ENCODE data around the gene DENND11. TPM values are rescaled to one million over a fixed set of nuclear protein-coding genes. Genes with fewer than 3 reads are reported as not detected.

Gene DENND11
- polyA plus RNA-seq, 1 of the 3 experiments (the other 2 are of a cell fraction) = 5.5 TPM

DNA sequence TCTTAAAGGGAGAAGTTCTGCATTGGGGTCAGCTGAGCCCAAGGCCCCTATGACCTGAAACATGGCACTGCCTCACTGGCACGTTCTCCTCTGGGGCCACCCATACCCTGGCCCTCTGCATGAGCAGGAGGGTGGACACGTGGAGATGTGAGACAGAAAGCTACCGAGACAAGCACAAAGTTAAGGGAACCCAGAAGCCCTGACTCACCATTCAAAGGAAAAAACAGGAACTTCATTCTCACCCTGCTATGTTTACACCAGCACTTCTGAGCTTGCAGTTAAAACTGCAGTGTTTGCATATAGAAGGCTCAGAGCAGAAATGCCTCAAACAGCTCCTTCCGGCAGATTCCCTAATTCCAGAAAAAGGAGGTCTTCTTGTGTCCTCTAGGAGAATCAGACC, 41.7 kb downstream of the DENND11 start:
- H3F3A ChIP-seq (replicated peaks; ENCODE audit: insufficient read depth) = peaks cover 3% of the 10 kb centered on the region
- POLR2A ChIA-PET = interaction anchor here (0.6 kb wide), 2 partner anchors 10 to 122 kb away, joined by 3 to 5 read pairs; no protein-coding TSS in a partner anchor
- 95% methylated on average over 4 of the region's 4 CpGs for WGBS (ENCODE audit: low lambda C conversion rate)

DNA sequence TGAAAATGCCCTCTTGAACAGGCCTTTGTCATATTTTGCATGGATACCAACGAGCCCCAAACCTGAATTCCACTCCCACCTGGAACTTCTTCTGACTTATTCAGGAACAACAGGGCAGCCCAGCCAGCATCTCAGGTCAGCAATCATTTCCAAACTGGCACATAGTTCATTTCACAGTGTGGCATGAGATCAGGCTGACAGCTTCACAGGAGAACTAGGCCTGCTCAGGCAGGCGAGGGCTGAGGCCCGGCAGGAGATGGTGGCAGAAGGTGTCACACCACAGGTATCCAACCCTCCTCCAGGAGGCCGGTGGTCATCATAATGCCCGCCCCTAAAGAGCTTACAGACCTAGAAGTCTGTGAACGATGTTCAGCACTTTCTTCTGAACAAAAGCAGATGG, 42.5 kb downstream of the DENND11 start:
- H4K20me1 ChIP-seq (ENCODE audit: insufficient read depth) = no peaks in the 10 kb centered on the region
- H3K4me2 ChIP-seq = no peak overlapping the region
- H3K9me2 ChIP-seq = no peaks in the 10 kb centered on the region
- H3K9me3 ChIP-seq = no peaks in the 10 kb centered on the region
- no peak for DNase-seq
- no peak overlapping the region for H3K9ac ChIP-seq
- no peaks in the 10 kb centered on the region for H3K27me3 ChIP-seq (ENCODE audit: insufficient read depth)
- H2AFZ ChIP-seq (ENCODE audit: low read depth) = no peak overlapping the region
- H3F3A ChIP-seq (replicated peaks; ENCODE audit: insufficient read depth) = peaks cover 3% of the 10 kb centered on the region
- ChIA-PET POLR2A (interaction anchor here (1.6 kb wide), 1 partner anchor 79 kb away, joined by 4 read pairs; the partner anchor contains the start of gene SSBP1), CTCF (interaction anchor here (1.3 to 1.8 kb wide), 2 partner anchors 78 to 126 kb away, joined by 4 to 9 read pairs; no protein-coding TSS in a partner anchor)
- H3K79me2 ChIP-seq (ENCODE audit: insufficient read depth) = no peaks in the 10 kb centered on the region
- peaks cover 42 to 89% of the 10 kb centered on the region in 2 experiments for H3K36me3 ChIP-seq (replicated peaks in 1 of 2; ENCODE audit: control insufficient read depth in 1 of 2, insufficient read depth in 2 of 2, low read length in 1 of 2)
- peaks cover 0 to 2% of the 10 kb centered on the region in 2 experiments; a peak in 1 of 4 replicates for H3K4me1 ChIP-seq (ENCODE audit: control insufficient read depth in 1 of 2, insufficient read depth in 2 of 2, low read depth in 1 of 2, low read length in 1 of 2)
- no peak overlapping the region for H3K4me3 ChIP-seq (ENCODE audit: low read depth in 2 of 2, low read length in 1 of 2)
- WGBS (ENCODE audit: low lambda C conversion rate) = 96% methylated on average over 6 of the region's 6 CpGs
- H3K27ac ChIP-seq (ENCODE audit: low read depth in 2 of 2, low read length in 1 of 2) = no peak overlapping the region
- TF ChIP-seq MXI1 (IDR thresholded peaks at IDR 0.05; ENCODE audit: low read depth, low read length) = no peak
- no peak for TF ChIP-seq FOXJ3 (CRISPR knock-in tag; IDR thresholded peaks at IDR 0.05)
- TF ChIP-seq NRF1 (IDR thresholded peaks at IDR 0.05; ENCODE audit: low read depth, low read length) = no peak
- TF ChIP-seq, protein P1, sequence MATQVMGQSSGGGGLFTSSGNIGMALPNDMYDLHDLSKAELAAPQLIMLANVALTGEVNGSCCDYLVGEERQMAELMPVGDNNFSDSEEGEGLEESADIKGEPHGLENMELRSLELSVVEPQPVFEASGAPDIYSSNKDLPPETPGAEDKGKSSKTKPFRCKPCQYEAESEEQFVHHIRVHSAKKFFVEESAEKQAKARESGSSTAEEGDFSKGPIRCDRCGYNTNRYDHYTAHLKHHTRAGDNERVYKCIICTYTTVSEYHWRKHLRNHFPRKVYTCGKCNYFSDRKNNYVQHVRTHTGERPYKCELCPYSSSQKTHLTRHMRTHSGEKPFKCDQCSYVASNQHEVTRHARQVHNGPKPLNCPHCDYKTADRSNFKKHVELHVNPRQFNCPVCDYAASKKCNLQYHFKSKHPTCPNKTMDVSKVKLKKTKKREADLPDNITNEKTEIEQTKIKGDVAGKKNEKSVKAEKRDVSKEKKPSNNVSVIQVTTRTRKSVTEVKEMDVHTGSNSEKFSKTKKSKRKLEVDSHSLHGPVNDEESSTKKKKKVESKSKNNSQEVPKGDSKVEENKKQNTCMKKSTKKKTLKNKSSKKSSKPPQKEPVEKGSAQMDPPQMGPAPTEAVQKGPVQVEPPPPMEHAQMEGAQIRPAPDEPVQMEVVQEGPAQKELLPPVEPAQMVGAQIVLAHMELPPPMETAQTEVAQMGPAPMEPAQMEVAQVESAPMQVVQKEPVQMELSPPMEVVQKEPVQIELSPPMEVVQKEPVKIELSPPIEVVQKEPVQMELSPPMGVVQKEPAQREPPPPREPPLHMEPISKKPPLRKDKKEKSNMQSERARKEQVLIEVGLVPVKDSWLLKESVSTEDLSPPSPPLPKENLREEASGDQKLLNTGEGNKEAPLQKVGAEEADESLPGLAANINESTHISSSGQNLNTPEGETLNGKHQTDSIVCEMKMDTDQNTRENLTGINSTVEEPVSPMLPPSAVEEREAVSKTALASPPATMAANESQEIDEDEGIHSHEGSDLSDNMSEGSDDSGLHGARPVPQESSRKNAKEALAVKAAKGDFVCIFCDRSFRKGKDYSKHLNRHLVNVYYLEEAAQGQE (IDR thresholded peaks at IDR 0.05; ENCODE audit: low read depth, low read length) = no peak
- TF ChIP-seq RFX5 (IDR thresholded peaks at IDR 0.05; ENCODE audit: low read length) = no peak
- no peak for TF ChIP-seq NFIC (IDR thresholded peaks at IDR 0.05; ENCODE audit: borderline replicate concordance)
- TF ChIP-seq YY1 (IDR thresholded peaks at IDR 0.05; ENCODE audit: low read depth) = no peak
- TF ChIP-seq, protein P2, sequence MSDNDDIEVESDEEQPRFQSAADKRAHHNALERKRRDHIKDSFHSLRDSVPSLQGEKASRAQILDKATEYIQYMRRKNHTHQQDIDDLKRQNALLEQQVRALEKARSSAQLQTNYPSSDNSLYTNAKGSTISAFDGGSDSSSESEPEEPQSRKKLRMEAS (IDR thresholded peaks at IDR 0.05; ENCODE audit: low read depth) = no peak
- TF ChIP-seq RXRA (IDR thresholded peaks at IDR 0.05; ENCODE audit: borderline replicate concordance, low read depth) = no peak
- no peak for TF ChIP-seq SMC3 (IDR thresholded peaks at IDR 0.05; ENCODE audit: low read depth, low read length)
- TF ChIP-seq TEAD4 (IDR thresholded peaks at IDR 0.05; ENCODE audit: borderline replicate concordance, insufficient read depth) = no peak

More for the DNA sequence above, 41.7 kb downstream of the DENND11 start:
- H2AFZ ChIP-seq (ENCODE audit: low read depth) = no peak overlapping the region
- H3K9ac ChIP-seq = no peak overlapping the region
- H3K27ac ChIP-seq (ENCODE audit: low read depth in 2 of 2, low read length in 1 of 2) = no peak overlapping the region
- no peaks in the 10 kb centered on the region for H3K4me1 ChIP-seq (ENCODE audit: control insufficient read depth in 1 of 2, insufficient read depth in 2 of 2, low read depth in 1 of 2, low read length in 1 of 2)
- no peak for DNase-seq
- no peaks in the 10 kb centered on the region for H3K79me2 ChIP-seq (ENCODE audit: insufficient read depth)
- H3K9me3 ChIP-seq = no peaks in the 10 kb centered on the region
- no peak overlapping the region for H3K4me3 ChIP-seq (ENCODE audit: low read depth in 2 of 2, low read length in 1 of 2)
- peaks cover 42 to 95% of the 10 kb centered on the region in 2 experiments for H3K36me3 ChIP-seq (replicated peaks in 1 of 2; ENCODE audit: control insufficient read depth in 1 of 2, insufficient read depth in 2 of 2, low read length in 1 of 2)
- no peaks in the 10 kb centered on the region for H4K20me1 ChIP-seq (ENCODE audit: insufficient read depth)
- TF ChIP-seq FOSL2 (IDR thresholded peaks at IDR 0.05; ENCODE audit: borderline replicate concordance, low read depth) (no peak), MXI1 (IDR thresholded peaks at IDR 0.05; ENCODE audit: low read depth, low read length) (no peak), EZH2phosphoT487 (IDR thresholded peaks at IDR 0.05; ENCODE audit: borderline replicate concordance, low read depth) (no peak), NRF1 (IDR thresholded peaks at IDR 0.05; ENCODE audit: low read depth, low read length) (no peak), POLR2AphosphoS5 (IDR thresholded peaks at IDR 0.05; ENCODE audit: low read depth, low read length) (no peak), SMC3 (IDR thresholded peaks at IDR 0.05; ENCODE audit: low read depth, low read length) (no peak), TCF12 (IDR thresholded peaks at IDR 0.05) (no peak), RAD21 (IDR thresholded peaks at IDR 0.05; ENCODE audit: low read length) (no peak), RCOR1 (IDR thresholded peaks at IDR 0.05; ENCODE audit: low read length) (no peak), TAF1 (IDR thresholded peaks at IDR 0.05; ENCODE audit: borderline replicate concordance, low read depth, low read length) (no peak), TEAD4 (IDR thresholded peaks at IDR 0.05; ENCODE audit: borderline replicate concordance, insufficient read depth) (no peak), EP300 (IDR thresholded peaks at IDR 0.05; ENCODE audit: borderline replicate concordance in 1 of 2, low read depth in 1 of 2, low read length in 1 of 2) (no peak), NFIC (IDR thresholded peaks at IDR 0.05; ENCODE audit: borderline replicate concordance) (no peak), FOXJ3 (CRISPR knock-in tag; IDR thresholded peaks at IDR 0.05) (no peak), GABPA (IDR thresholded peaks at IDR 0.05; ENCODE audit: low read depth) (no peak), CHD2 (IDR thresholded peaks at IDR 0.05; ENCODE audit: low read length, partially characterized antibody) (no peak), JUND (IDR thresholded peaks at IDR 0.05) (no peak)
- TF ChIP-seq, protein P3, sequence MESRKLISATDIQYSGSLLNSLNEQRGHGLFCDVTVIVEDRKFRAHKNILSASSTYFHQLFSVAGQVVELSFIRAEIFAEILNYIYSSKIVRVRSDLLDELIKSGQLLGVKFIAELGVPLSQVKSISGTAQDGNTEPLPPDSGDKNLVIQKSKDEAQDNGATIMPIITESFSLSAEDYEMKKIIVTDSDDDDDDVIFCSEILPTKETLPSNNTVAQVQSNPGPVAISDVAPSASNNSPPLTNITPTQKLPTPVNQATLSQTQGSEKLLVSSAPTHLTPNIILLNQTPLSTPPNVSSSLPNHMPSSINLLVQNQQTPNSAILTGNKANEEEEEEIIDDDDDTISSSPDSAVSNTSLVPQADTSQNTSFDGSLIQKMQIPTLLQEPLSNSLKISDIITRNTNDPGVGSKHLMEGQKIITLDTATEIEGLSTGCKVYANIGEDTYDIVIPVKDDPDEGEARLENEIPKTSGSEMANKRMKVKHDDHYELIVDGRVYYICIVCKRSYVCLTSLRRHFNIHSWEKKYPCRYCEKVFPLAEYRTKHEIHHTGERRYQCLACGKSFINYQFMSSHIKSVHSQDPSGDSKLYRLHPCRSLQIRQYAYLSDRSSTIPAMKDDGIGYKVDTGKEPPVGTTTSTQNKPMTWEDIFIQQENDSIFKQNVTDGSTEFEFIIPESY (IDR thresholded peaks at IDR 0.05; ENCODE audit: borderline replicate concordance, low read depth) = no peak
- TF ChIP-seq, protein P2 (IDR thresholded peaks at IDR 0.05; ENCODE audit: low read depth) = no peak
- TF ChIP-seq, protein P4, sequence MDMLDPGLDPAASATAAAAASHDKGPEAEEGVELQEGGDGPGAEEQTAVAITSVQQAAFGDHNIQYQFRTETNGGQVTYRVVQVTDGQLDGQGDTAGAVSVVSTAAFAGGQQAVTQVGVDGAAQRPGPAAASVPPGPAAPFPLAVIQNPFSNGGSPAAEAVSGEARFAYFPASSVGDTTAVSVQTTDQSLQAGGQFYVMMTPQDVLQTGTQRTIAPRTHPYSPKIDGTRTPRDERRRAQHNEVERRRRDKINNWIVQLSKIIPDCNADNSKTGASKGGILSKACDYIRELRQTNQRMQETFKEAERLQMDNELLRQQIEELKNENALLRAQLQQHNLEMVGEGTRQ (IDR thresholded peaks at IDR 0.05; ENCODE audit: borderline replicate concordance, low read depth, low read length) = no peak
- H3K4me2 ChIP-seq = no peak overlapping the region
- H3K27me3 ChIP-seq (ENCODE audit: insufficient read depth) = no peaks in the 10 kb centered on the region
- no peaks in the 10 kb centered on the region for H3K9me2 ChIP-seq
- CTCF ChIA-PET = interaction anchor here (0.9 to 4.6 kb wide), 3 partner anchors 10 to 126 kb away, joined by 3 to 26 read pairs (median 9); no protein-coding TSS in a partner anchor

Measured in SK-N-SH (cell line).